Stomach (tissue), 4 donors: ENCODE results near the gene PRKG1.

Source experiments
- EP300 ChIP-seq: sonication (generic); formaldehyde crosslinking; IDR thresholded peaks from one replicate; pipeline ENCODE4 v1.6.1; 2017; ENCODE audit warnings: antibody characterized with exemption
- POLR2A ChIP-seq, 4 donors: fragments of 450-650 bp; IDR thresholded peaks; one replicate each; pipeline ENCODE4 v1.6.1; 2016; ENCODE audit warnings: antibody characterized with exemption in 4 of 4, control low read depth in 2 of 4, mild to moderate bottlenecking in 1 of 4, moderate library complexity in 1 of 4
- POLR2AphosphoS5 ChIP-seq, 3 donors: sonication (generic); formaldehyde crosslinking; IDR thresholded peaks; one replicate each; pipeline ENCODE4 v1.6.1; 2016; ENCODE audit warnings: antibody characterized with exemption in 3 of 3
- TF ChIP-seq, protein P1 (sequence below), 7 experiments: fragments of 450-650 bp in 4 of 7; fragments of 200-600 bp in 3 of 7; sonication (generic) in 3 of 7; IDR thresholded peaks; one replicate each; pipeline ENCODE4 v1.5.1; 2016 to 2019; ENCODE audit warnings: antibody characterized with exemption in 7 of 7, control low read depth in 2 of 7, mild to moderate bottlenecking in 1 of 7

DNA sequence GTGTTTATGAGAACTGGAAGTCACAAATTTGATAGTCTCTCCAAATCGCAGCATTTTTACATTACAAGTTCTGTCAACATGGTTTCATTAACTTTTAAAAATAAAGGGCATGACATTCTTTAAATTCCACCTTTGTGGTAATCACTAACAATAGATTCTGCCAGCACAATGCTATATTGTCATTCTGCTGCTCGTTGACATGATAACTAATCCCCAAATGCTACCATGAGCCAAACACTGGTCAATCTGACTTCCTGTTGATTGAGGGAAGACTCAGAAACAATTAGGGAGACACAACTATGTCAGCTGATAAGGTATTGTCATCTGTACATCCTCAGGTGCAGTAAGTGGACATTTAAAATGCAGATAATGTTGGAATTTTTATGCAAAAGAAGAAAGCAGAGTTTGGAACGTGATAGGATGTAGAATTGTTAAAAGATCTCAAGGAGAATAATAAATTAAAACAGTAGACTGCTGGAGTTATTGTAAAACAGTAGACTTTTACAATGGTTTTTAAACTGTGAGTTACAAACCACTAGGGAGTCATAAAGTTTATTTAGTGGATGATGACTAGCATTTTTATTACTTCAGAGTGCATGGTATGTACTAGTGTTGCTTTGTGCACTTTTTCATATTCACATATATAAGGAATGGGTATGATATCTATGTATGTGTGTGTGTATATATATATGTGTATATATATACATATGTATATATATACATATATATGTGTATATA, 1113.4 kb downstream of the PRKG1 start:
- TF ChIP-seq, protein P1, sequence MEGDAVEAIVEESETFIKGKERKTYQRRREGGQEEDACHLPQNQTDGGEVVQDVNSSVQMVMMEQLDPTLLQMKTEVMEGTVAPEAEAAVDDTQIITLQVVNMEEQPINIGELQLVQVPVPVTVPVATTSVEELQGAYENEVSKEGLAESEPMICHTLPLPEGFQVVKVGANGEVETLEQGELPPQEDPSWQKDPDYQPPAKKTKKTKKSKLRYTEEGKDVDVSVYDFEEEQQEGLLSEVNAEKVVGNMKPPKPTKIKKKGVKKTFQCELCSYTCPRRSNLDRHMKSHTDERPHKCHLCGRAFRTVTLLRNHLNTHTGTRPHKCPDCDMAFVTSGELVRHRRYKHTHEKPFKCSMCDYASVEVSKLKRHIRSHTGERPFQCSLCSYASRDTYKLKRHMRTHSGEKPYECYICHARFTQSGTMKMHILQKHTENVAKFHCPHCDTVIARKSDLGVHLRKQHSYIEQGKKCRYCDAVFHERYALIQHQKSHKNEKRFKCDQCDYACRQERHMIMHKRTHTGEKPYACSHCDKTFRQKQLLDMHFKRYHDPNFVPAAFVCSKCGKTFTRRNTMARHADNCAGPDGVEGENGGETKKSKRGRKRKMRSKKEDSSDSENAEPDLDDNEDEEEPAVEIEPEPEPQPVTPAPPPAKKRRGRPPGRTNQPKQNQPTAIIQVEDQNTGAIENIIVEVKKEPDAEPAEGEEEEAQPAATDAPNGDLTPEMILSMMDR (IDR thresholded peaks at IDR 0.05), result no peak
- TF ChIP-seq POLR2A (IDR thresholded peaks at IDR 0.05) (no peak), EP300 (no peak), POLR2AphosphoS5 (IDR thresholded peaks at IDR 0.05) (no peak)
